ENCODE measurements around the gene PTGER4.

DNA sequence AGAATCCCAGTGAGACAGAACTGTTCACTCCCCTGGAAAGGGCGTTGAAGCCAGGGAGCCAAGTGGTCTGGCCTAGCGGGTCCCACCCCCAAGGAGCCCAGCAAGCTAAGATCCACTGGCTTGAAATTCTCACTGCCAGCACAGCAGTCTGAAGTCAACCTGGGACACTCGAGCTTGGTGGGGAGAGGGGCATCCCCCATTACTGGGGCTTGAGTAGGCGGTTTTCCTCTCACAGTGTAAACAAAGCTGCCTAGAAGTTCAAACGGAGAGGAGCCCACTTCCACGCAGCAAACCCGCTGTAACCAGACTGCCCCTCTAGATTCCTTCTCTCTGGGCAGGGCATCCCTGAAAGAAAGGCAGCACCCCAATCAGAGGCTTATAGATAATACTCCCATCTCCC is 45.1 kb upstream of the PTGER4 start:
- no peak for TF ChIP-seq ZBTB21 (CRISPR knock-in tag; IDR thresholded peaks at IDR 0.05; ENCODE audit: borderline replicate concordance)
- TF ChIP-seq NR3C1 (CRISPR knock-in tag; conservative IDR thresholded peaks at IDR 0.05; ENCODE audit: low read depth): no peak
- TF ChIP-seq CTCF (IDR thresholded peaks at IDR 0.05): no peak
- TF ChIP-seq CDX4 (CRISPR knock-in tag; IDR thresholded peaks at IDR 0.05; ENCODE audit: borderline replicate concordance): no peak
- TF ChIP-seq ZNF121 (CRISPR knock-in tag; IDR thresholded peaks at IDR 0.05): no peak
- no peak for TF ChIP-seq NR2C2 (CRISPR knock-in tag; IDR thresholded peaks at IDR 0.05)
